SW480 (cell line): ENCODE measurements around the gene AGAP1.

Experiments used
- DNase-seq: peaks from one replicate; pipeline ENCODE4 v3.0.0-alpha.2; 2016; ENCODE audit warnings: low spot score

Gene AGAP1

DNA sequence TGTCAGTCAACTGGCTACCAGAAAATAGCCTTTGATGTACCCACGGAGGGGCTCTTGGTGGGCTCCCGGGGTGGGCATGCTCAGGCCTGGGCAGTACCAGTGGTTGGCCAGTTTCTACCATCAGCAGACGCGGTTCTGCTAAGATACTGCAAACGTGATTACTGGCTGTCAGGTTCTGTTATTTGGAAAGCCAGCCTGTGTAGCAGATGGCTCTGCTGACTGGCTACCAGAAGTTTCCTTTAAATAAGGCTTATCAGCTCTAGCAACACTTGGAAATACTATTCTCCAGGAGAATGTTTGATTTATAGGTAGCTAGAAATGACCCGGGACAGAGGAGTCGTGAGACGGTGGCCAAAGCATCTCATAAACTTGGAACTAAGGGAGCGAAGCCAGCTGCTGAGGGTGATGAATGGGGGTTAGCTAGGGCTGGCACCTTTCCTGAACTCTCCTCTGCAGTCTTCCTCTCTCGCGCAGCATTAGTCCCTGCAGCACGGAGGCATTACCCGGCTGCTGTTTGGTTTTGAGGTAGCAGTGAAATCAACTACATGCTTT, 171.9 kb downstream of the AGAP1 start:
- DNase-seq: no peak

DNA sequence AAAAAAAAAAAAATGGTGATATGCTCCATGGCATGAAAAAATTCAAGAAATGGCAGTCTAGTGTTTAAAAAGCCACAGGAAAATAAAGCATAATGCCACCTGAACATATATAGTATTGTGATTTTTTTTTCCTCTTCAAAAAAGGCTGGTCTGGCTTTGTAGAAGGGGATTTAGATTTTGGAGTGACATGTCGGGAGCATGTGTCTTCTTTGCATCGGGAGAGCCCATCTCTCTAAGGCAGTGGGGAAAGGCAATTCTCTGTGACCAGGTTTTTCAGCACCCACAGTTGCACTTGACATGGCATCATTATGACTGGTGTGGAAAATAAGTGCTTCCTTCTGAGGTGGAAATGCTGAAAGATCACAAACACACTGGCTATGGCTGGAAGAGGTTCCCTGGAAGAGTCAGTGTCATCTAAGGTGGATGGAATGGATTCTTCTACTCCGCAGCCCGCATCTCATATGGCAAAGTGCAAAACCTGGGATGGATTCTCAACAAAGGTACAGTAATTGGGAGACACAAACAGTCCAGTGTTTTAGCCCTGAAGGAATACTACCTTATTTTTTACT, 172.5 kb downstream of the AGAP1 start:
- peak; percentile 71 for DNase-seq

- no peak for DNase-seq
Observed at GRCh38 chr2:235668782-235669181, 174.9 kb downstream of the AGAP1 start.

DNA sequence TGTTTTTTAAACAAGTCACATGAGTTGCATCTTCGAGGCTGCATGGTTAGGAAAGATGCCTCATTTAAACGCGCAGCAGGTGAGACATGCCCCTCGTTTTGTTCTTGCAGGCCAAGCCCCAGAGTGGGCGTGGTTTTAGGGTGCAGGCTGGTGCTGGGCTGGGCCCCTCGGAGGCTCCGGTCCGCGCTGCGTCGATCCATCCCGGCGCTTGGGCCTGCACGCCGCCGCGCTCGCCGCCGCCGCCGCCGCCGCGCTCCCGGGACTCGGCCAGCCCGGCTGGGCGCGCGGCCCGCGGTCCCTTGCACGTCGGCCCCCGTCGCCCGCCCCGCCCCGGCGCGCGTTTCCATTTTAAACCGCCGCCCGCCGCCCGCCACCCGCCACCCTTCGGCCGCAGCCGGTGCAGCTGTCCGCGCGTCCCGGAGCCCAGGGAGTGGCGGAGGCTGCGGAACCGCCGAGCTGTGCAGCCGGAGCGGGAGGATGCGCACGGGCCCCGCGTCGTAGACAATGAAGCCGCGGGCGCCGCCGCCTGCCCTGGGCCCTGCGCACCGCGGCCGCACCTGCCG, 175.5 kb downstream of the AGAP1 start:
- peak; percentile 82 for DNase-seq

GRCh38 chr2:235669983-235670962, 176.4 kb downstream of the AGAP1 start:
- DNase-seq: peak; percentile 67

GRCh38 chr2:235670974-235671787, 177.3 kb downstream of the AGAP1 start:
- DNase-seq: no peak

DNA sequence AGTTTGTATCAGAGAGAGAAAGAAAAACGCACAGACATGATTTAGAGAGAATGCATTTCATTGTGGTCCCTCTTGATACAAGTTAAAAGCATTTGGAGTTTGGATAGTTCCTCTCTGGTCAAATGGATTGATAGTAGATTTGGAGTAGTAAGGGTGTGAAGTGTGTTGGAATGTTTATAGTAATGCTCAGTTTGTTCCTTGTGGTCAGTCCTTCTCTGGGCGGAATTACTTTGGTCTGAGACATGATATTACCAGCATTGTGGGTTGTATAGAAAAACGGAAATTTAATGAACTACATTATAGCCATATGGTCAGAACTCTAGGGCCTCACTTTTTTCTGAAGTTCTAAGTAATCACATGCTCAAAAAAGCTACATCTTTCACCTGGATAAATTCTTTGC, 178.9 kb downstream of the AGAP1 start:
- no peak for DNase-seq

DNA sequence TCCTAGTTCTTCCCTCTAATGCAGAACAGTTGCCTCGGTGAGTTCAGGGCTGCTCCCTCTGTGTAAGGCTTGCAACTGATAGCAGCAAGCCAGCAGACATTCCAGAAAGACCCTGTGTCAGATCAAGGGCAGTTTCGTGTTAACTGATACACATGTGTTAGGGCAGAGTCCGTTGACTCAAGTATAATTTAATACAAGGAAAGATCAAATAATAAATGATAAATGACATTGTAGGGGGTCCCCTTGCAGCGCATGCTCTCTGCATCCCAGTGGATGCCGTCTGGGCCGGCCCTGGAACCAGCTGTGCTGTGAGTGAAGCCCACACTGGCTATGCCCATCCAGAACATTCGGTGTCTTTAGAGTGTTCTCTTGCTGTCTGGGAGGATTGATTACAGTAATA, 180.3 kb downstream of the AGAP1 start:
- DNase-seq: no peak

- DNase-seq: no peak
Observed at GRCh38 chr2:235674812-235675211, 181.0 kb downstream of the AGAP1 start.

DNA sequence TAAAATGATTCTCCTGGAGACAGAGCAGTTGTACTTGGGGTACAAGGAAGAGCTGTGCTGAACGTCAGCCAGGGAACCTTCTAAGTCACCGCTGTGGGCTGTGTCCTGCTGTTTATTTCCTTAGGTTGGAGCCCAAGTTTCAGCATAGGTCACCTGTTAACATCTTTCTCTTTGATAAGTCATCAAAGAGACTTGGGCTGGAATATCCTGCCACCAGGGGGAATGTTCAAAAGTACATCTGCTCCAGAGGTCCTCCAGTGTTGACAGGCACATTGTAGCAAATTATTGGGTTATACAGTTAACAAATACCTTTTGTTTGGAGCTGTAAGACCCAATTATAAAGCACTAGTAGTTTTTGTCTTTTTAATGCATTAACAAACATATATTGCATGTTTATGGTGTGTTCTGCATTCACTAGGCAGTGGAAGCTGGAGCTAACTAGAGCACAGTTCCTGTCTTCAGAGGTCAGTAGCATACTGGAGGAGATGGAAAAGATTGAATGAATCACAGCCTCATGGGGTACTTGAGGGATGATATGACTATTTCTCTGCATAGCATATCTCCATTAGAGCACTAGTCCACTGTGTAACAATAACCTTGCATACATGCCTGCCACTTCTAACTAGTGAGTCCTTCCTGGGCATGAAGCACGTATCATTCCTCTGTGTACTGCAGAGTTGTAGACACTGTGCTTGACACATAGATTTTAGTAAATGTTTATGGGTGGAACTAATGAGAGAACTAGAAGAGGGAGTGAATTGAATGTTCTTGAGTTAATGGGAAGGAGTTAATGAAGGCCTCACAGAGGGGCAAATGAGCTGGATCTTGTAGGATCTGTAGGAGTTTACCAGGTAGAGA, 182.1 kb downstream of the AGAP1 start:
- DNase-seq: no peak

- DNase-seq: no peak
Observed at GRCh38 chr2:235676536-235676799, 182.6 kb downstream of the AGAP1 start.

GRCh38 chr2:235677276-235677788, 183.5 kb downstream of the AGAP1 start:
- no peak for DNase-seq

DNA sequence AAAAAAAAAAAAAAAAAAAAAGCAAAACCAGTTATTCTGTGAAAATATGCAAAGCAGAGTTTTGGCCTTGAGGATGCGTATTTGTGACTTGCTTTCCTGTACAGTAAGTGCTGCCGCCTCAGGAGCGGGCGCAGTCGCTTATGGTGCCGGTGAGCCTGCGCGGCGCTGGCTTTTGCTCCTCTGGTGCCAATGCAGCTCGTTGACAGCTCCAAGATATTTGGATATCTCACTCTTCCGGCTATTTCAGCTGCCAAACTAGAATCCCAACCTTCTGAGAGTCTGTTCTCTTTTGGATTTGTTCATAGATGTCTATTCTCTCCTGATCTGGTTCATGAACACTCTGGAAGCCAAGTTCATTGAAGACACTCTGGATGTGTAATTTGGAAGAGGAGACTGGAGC, 184.1 kb downstream of the AGAP1 start:
- DNase-seq: no peak

DNA sequence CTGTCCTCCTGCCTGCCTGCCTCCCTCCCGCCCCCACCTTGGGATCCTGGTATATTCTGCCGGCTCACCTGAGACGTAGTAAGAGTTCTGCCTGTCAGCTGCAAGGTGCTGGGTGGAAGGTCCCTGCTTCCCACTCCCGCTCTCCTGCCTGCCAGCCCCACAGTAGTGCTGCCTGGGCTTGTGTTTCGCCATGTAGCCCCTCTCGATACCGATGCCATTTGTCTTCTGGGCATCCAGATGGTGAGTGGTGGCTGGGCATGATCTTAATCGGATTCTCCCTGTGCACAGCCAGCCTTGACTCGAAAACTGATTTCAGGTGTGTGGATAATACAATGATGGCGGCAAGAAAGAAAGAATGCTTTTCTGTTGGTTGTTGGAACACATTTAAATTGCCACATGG, 184.9 kb downstream of the AGAP1 start:
- no peak for DNase-seq

DNA sequence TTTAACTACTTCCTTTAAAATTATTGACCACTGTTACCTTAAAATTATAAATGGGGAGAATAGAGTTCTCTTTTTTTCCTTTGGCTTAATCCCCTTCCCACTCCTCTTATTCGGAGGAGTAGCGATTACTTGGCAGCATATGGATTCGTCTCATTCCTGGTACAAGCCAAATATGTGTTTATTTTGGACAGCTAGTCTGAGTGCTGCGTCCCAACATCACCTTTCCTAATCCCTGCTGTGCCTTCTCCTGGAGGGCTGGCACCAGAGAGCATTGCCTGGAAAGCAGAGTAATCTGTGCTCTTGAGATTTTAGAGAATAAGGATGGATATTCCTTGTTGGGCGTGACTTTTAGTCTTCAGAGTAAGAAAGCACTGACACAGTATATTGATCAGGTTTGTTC, 185.6 kb downstream of the AGAP1 start:
- DNase-seq: no peak

DNA sequence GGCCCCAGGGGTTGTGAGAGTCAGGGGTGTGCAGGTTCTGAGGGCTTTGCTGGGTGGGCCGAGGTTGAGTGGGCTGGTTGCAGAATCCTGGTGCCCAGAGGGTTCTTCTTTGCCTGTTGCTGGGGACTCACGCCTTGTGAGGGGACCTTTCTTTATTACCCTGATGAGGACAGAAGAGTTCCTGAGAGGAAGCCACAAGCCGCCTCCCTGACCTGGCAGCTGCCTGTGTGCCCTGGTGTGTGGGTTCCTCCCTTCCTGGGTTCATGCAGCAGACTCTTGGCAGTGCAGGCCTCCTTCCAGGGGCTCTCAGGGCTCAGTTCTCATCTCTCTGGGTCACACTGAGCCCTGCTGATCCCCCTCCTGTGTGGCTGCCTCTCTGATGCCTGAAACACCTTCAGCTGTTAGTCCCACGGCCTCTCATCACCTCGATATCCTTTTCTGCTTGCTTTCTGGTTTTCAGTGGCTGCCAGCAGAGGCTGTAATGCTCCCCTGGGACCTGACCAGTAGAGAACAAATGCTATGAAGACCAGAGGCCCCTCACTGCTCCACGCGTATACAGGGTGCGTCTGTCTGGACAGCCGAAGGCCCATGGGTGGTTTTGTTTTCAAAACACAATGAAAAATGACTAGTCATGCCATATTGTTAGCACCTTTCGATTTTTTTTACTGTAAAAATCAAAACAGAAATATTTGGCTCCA, 191.3 kb downstream of the AGAP1 start:
- DNase-seq: no peak

DNA sequence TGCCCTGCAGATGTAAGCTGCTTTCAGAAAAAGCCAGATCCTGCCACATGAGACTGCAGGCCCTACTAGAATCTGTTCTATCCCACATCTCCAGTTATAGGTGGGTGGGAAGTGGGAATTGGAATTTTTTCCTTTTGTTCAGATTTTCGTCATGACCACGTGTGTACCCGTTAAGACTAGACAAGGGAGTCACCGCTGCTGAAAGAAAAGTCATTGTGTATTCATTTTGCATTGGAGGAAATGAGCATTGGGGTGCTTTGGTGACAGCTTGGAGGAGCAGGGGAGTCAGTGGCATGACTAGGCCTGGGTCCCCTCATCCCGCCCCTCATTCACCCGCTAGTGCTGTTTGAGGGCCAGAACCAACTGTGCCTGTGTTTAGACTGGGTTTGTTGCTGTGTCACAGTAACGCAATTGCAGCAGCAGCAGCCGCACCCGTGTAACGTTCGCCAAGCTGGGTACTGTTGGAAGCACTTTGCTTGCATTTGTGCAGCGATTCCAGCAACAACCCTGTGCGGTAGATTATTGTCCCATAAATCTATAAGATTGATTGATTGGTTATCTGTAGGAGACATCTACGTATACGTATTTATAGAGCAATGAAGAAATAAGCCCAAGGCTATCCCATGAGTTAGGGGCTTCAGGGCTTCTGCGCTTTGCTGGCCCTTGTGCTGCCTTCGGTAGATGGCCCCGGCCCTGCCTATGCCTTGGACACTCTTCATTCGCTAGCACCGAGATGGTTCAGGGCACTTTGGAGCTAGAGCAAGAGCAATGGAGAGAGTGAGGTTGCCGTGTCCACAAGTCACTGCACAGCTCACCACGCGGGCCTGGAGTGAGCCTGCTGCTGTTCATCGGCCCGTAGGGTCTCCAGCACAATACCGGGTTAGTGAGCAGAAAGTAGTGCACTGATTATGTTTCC, 194.9 kb downstream of the AGAP1 start:
- DNase-seq: no peak

DNA sequence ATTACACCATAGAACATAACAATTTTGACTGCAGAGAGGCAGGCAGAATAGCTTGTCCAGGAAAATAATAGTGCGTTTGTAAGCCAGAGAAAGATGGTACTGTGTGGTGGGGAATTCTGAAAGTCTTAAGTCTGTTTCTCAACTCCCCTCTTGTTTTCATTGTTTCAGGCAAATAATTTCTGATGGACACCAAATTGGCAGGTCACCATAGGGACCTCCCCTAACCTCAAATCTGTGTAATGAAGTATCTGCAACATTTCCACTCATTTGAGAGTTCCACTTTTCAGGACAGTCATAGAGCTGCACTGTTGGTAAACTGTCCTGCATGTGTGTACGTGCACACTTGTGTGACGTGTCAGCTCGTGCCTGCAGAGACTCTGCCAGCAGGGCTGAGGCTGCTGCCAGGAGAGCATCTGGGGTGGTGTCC, 195.6 kb downstream of the AGAP1 start:
- DNase-seq: no peak

- DNase-seq: no peak
Observed at GRCh38 chr2:235690082-235690808, 196.4 kb downstream of the AGAP1 start.
